Activated naive CD8-positive, alpha-beta T cell (primary cell): ENCODE data around the gene MACF1.
"Not testable (repeated sequence)": the region's sequence is repeated elsewhere in the genome, so short reads cannot be mapped to it uniquely, and the experiment has no call there.

Experiments used
- H3K27ac Mint-ChIP-seq: one replicate; pipeline ENCODE4 v1.8.0; 2021; ENCODE audit warnings: mixed read lengths
- H3K27me3 Mint-ChIP-seq: one replicate; pipeline ENCODE4 v1.8.0; 2021; ENCODE audit warnings: mixed read lengths
- H3K36me3 Mint-ChIP-seq: one replicate; pipeline ENCODE4 v1.8.0; 2021; ENCODE audit warnings: mixed read lengths
- H3K4me1 Mint-ChIP-seq: one replicate; pipeline ENCODE4 v1.8.0; 2021; ENCODE audit warnings: low read depth, mixed read lengths
- H3K4me3 Mint-ChIP-seq: one replicate; pipeline ENCODE4 v1.8.0; 2021; ENCODE audit warnings: mild to moderate bottlenecking, mixed read lengths
- H3K9me3 Mint-ChIP-seq: one replicate; pipeline ENCODE4 v1.8.0; 2021; ENCODE audit warnings: low read depth, mixed read lengths

The MACF1 gene

DNA sequence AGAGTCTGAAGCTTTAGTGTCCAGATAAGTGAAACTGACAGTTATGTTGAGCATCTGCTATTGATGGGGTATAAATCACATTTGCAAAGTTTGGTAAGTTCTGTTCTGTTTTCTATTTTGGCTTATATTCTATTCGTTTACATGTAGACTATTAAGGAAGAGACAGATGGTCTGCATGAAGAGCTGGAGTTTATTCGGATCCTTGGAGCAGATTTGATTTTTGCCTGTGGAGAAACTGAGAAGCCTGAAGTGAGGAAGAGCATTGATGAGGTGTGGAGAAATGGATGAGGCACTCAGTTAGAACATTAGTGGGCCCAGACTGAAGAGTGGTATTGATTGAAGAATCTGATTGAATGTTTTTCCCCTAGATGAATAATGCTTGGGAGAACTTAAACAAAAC is 236.4 kb downstream of the MACF1 start:
- H3K36me3 Mint-ChIP-seq = peaks cover 15% of the 10 kb centered on the region
- H3K27ac Mint-ChIP-seq = no peak overlapping the region
- no peaks in the 10 kb centered on the region for H3K27me3 Mint-ChIP-seq

DNA sequence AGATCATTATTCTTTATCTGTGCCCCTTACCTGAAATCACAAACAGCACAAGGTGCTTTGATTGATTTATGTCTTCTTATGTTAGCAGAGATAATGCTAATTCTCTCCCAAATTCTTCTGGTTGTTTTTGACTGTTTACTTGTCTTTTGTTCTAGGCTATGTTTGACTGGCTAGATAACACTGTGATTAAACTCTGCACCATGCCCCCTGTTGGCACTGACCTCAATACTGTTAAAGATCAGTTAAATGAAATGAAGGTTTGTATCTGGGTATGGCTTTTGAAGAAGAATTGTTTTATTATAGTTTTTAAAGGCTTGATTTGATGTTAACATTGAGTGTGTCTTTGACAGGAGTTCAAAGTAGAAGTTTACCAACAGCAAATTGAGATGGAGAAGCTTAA is 237.3 kb downstream of the MACF1 start:
- no peak overlapping the region for H3K4me3 Mint-ChIP-seq
- peak overlapping the region; percentile 37 for H3K27ac Mint-ChIP-seq
- H3K4me1 Mint-ChIP-seq = no peaks in the 10 kb centered on the region
- H3K27me3 Mint-ChIP-seq = no peaks in the 10 kb centered on the region
- H3K36me3 Mint-ChIP-seq = peaks cover 17% of the 10 kb centered on the region
- H3K9me3 Mint-ChIP-seq = no peaks in the 10 kb centered on the region

More for the DNA sequence above, 236.4 kb downstream of the MACF1 start:
- Mint-ChIP-seq H3K4me3 (no peak overlapping the region), H3K4me1 (no peaks in the 10 kb centered on the region), H3K9me3 (no peaks in the 10 kb centered on the region)

DNA sequence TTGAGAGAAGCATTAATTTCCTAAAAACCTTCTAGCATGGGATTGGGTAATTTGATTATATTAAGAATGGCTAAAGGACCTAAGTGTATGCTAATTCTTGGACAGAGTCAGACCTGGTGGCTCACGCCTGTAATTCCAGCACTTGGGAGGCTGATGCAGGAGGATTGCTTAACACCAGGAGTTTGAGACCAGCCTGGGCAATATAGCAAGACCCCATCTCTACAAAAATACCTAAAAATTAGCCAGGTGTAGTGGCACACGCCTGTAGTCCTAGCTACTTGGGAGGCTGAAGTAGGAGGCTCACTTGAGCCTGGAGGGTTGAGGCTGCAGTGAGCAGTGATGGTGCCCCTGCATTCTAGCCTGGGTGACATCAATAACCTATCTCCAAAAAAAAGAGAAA is 241.1 kb downstream of the MACF1 start:
- Mint-ChIP-seq H3K4me3 (no peak overlapping the region), H3K36me3 (peaks cover 19% of the 10 kb centered on the region), H3K4me1 (no peaks in the 10 kb centered on the region), H3K9me3 (no peaks in the 10 kb centered on the region), H3K27ac (no peak overlapping the region), H3K27me3 (no peaks in the 10 kb centered on the region)

DNA sequence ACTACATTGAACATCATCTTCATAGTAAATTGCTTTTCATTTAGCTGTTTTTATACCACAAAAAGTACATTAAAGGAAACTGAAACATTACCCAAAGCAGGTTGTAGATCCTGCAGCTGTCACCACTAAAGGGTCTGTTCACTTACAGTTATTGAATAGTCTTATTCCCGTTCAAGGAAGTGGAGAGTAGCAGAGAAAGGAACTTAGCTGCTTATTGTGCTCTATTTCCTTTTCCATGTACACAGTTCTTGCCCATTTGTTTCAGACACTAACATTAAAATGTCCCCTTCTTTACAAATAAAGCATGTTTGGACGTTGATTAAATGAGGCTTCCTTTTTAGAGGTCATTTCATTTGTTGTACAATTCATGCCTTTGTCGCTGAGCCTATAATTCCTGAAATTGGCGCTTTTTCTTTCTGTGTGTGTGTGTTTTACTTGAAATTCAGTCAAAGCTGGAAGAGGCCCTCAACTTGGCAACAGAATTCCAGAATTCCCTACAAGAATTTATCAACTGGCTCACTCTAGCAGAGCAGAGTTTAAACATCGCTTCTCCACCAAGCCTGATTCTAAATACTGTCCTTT is 242.6 kb downstream of the MACF1 start:
- Mint-ChIP-seq H3K27ac (peak overlapping the region; percentile 28), H3K36me3 (peaks cover 14% of the 10 kb centered on the region)

DNA sequence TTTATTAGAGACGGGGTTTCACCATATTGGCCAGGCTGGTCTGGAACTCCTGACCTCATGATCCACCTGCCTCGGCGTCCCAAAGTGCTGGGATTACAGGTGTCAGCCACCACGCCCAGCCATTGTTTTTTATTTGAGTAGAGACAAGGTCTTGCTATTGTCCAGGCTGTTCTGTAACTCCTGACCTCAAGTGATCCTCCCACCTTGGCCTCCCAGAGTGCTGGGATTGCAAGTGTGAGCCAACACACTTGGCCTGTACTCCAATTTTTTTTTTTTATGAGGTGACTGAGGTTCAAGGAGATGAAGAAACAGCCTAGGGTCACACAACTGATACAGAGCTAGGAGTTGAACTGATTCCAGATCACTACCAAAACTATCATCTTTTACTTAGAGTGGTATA is 245.5 kb downstream of the MACF1 start:
- H3K4me1 Mint-ChIP-seq, H3K27ac Mint-ChIP-seq, H3K4me3 Mint-ChIP-seq, H3K9me3 Mint-ChIP-seq, H3K27me3 Mint-ChIP-seq: not testable (repeated sequence)
- peaks cover 17% of the 10 kb centered on the region for H3K36me3 Mint-ChIP-seq

More for the DNA sequence above, 242.6 kb downstream of the MACF1 start:
- Mint-ChIP-seq H3K9me3 (no peaks in the 10 kb centered on the region), H3K4me1 (no peaks in the 10 kb centered on the region), H3K27me3 (no peaks in the 10 kb centered on the region), H3K4me3 (no peak overlapping the region)

DNA sequence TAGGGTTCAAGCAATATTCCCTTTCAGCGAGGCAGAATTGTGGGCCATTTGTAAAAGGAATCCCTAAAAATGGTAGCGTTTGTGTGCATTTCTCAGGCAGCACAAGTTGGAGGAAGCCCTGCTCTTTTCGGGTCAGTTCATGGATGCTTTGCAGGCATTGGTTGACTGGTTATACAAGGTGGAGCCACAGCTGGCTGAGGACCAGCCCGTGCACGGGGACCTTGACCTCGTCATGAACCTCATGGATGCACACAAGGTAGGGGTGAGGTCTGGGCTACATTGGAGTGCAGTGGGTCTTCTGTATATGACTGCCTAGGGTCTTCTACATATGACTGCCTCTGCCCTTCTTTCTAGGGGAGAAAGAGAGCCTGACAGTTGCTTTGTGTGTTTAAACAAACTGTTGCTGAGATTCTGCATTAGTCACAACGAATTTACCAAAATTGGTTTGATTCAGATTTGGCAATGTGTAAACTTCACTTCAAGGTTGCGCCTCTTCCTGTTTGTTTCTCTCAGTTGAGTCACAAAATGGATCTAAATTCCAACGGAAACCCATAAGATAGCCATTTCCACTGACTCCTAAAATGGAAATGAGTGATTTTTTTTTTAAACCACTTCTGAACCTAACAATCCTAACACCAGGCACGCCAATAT is 246.6 kb downstream of the MACF1 start:
- no peaks in the 10 kb centered on the region for H3K27me3 Mint-ChIP-seq
- H3K27ac Mint-ChIP-seq = no peak overlapping the region
- H3K9me3 Mint-ChIP-seq = no peaks in the 10 kb centered on the region
- peaks cover 21% of the 10 kb centered on the region for H3K36me3 Mint-ChIP-seq
- no peak overlapping the region for H3K4me3 Mint-ChIP-seq
- no peaks in the 10 kb centered on the region for H3K4me1 Mint-ChIP-seq

DNA sequence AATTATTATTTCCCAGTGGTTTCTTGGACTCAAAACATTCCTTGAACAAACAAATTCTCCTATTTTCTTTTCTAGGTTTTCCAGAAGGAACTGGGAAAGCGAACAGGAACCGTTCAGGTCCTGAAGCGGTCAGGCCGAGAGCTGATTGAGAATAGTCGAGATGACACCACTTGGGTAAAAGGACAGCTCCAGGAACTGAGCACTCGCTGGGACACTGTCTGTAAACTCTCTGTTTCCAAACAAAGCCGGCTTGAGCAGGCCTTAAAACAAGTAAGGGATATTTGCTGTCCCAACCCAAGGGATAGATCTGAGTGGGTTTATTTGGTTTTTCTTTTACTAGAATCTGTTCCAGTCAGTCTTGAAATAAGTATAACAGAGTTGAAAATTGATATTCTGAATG is 247.6 kb downstream of the MACF1 start:
- Mint-ChIP-seq H3K4me3 (no peak overlapping the region), H3K27ac (no peak overlapping the region), H3K9me3 (no peaks in the 10 kb centered on the region)

DNA sequence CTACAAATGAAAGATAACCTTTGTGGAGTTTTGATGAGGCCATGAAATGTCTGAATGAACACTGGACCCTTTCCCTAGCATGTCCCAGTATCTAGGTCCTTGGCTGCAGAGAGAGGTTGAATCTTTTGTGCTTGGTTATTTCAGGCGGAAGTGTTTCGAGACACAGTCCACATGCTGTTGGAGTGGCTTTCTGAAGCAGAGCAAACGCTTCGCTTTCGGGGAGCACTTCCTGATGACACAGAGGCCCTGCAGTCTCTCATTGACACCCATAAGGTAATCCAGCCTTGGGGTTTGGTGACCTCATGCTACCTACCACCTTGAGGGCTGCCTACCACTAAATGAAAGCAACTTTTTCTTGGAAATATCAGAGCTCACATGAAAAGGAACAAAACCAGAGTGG is 248.0 kb downstream of the MACF1 start:
- Mint-ChIP-seq H3K4me3 (no peak overlapping the region), H3K27ac (no peak overlapping the region), H3K27me3 (no peaks in the 10 kb centered on the region), H3K9me3 (no peaks in the 10 kb centered on the region), H3K36me3 (peaks cover 20% of the 10 kb centered on the region), H3K4me1 (no peaks in the 10 kb centered on the region)

More for the DNA sequence above, 247.6 kb downstream of the MACF1 start:
- peaks cover 23% of the 10 kb centered on the region for H3K36me3 Mint-ChIP-seq
- no peaks in the 10 kb centered on the region for H3K27me3 Mint-ChIP-seq
- H3K4me1 Mint-ChIP-seq = no peaks in the 10 kb centered on the region

DNA sequence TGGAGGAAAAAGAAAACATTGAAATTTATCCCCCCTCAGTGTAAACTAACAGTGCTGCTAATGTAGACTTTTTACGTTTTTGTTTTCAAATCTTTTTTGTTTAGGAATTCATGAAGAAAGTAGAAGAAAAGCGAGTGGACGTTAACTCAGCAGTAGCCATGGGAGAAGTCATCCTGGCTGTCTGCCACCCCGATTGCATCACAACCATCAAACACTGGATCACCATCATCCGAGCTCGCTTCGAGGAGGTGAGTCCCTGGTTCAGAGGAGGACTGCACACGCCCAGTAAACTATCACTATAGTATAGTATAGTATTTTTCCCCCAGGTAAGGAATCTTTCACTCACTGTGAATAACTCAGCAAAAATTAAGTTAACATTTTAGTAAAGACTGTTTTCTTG is 249.1 kb downstream of the MACF1 start:
- Mint-ChIP-seq H3K4me3 (no peak overlapping the region), H3K27me3 (no peaks in the 10 kb centered on the region), H3K9me3 (no peaks in the 10 kb centered on the region), H3K27ac (no peak overlapping the region), H3K36me3 (peaks cover 17% of the 10 kb centered on the region), H3K4me1 (no peaks in the 10 kb centered on the region)

DNA sequence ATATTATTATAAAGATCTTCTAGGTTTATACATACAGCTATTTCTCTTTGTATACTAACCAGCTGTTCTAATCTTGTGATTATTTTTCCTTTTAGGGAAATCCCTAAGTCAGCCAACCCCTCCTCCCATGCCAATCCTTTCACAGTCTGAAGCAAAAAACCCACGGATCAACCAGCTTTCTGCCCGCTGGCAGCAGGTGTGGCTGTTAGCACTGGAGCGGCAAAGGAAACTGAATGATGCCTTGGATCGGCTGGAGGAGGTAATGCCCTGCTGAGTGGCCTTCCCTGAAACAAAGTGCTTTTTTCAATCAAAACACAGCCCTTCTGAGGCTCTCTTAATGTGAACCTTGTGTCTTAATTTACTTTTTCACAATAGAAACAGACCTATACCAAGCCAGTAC is 254.5 kb downstream of the MACF1 start:
- Mint-ChIP-seq H3K27ac (no peak overlapping the region), H3K9me3 (no peaks in the 10 kb centered on the region), H3K4me3 (no peak overlapping the region), H3K4me1 (no peaks in the 10 kb centered on the region), H3K27me3 (no peaks in the 10 kb centered on the region), H3K36me3 (peaks cover 21% of the 10 kb centered on the region)

DNA sequence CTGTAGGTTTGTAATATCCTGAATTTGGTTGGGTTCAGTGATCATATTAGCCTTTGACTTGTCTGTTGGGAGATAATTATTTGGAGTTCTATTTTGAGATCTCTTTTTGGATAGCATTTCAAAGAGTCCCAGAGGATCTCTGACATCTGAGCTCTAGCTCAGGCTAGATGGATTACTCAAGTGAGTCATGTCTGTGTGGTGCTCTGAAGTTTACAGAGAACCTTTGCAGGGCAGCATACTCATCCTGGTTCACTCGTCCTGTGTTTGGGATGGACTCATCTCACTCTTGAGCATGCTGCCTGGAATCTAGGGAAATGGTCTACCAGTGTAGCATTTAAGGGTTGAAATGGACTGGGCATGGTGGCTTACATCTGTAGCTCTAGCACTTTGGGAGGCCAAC is 257.6 kb downstream of the MACF1 start:
- Mint-ChIP-seq H3K4me3 (no peak overlapping the region), H3K27ac (no peak overlapping the region), H3K9me3 (no peaks in the 10 kb centered on the region), H3K36me3 (peaks cover 13% of the 10 kb centered on the region), H3K4me1 (peaks cover 8% of the 10 kb centered on the region), H3K27me3 (no peaks in the 10 kb centered on the region)

DNA sequence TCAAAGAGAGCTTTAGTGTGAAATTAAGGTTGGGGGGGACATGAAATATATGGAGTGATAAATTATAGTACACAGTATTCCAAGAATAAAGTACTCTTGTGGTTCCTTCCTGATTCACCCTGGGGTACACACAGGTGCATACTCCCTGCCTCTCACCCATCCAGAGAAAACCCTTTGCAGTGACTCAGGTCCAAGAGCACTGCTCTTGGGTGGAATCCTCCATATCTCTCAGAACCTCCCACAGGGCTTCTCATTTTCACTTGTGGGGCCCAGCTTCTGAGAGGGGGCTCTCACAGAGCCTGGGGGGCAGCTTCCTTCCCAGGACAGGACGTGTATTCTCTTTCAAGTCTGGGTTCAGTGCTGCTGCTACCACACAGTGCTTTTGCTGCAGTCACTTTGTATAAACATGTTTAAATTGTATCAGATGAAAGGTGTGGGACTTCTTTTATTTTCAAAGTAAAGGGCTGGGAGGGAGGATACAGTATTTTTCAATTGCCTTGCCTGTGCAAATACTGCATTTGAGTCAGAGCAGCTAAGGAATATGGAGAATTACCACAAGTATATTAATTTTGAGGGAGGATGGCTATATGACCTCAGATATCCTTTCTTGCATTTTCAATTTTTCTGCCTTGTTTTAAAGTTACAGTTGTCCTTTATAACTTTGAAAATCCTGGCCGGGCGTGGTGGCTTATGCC is 262.1 kb downstream of the MACF1 start:
- H3K27ac Mint-ChIP-seq = no peak overlapping the region
- H3K4me3 Mint-ChIP-seq = no peak overlapping the region
- peaks cover 8% of the 10 kb centered on the region for H3K4me1 Mint-ChIP-seq
- no peaks in the 10 kb centered on the region for H3K27me3 Mint-ChIP-seq
- peaks cover 11% of the 10 kb centered on the region for H3K36me3 Mint-ChIP-seq
- H3K9me3 Mint-ChIP-seq = no peaks in the 10 kb centered on the region

DNA sequence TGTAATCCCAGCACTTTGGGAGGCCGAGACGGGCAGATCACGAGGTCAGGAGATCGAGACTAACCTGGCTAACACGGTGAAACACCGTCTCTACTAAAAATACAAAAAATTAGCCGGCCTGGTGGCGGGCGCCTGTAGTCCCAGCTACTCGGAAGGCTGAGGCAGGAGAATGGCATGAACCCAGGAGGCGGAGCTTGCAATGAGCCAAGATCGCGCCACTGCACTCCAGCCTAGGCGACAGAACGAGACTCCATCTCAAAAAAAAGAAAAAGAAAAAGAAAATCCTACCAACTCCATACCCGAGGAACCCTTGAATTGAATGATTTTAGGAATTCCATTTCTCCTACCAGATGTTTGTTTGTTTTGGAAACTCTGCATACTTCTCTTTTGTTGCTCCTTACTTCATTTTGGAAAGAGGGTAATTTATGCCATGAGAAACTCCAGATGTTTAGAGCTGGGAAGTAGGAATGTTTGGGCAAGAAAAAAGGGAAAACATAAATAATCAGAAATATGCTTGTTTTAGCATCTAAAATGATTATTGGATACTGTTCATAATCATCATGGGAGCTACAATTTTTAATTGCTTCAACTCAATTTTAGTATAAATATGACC is 262.7 kb downstream of the MACF1 start:
- H3K27me3 Mint-ChIP-seq, H3K4me3 Mint-ChIP-seq, H3K9me3 Mint-ChIP-seq, H3K27ac Mint-ChIP-seq, H3K4me1 Mint-ChIP-seq, H3K36me3 Mint-ChIP-seq: not testable (repeated sequence)

DNA sequence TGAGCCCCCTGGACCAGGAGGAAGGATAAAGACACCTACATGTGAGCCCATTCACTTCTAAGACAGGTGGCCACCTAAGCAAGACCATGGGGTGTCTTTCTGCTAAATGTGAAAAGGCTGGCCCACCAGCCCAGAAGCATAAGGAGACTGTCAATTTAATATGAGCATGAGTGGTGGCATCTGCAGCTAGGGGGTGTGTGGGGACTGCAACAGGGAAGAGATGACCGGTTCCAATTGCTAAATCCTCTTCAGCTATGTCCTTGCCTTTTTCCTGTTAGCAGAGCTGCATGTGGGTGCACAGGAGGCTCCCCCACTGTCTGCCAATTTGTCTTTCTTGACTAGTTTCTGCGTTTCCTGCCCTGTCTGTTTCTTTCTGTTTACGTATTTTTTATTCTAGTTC is 264.7 kb downstream of the MACF1 start:
- no peaks in the 10 kb centered on the region for H3K27me3 Mint-ChIP-seq
- H3K27ac Mint-ChIP-seq = no peak overlapping the region
- no peaks in the 10 kb centered on the region for H3K9me3 Mint-ChIP-seq
- H3K4me3 Mint-ChIP-seq = no peak overlapping the region
- peaks cover 7% of the 10 kb centered on the region for H3K36me3 Mint-ChIP-seq
- H3K4me1 Mint-ChIP-seq = peaks cover 8% of the 10 kb centered on the region

DNA sequence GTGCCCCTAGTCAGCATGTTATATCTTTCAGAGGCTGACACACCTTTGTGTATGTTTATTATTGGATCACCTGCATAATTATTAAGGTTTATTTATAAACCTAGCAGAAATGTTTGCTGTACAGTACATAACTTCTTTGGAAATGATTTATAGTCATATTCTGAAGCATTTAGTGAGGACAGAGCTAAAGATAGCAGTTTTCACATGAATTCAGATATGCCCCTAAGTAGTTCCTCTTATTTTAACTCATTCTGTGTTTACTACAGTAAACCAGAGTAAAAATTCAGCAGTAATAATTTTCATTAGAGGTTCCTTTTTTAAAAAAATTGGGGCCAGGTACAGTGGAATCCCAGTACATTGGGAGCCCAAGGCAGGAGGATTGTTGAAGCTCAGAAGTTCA is 265.5 kb downstream of the MACF1 start:
- H3K9me3 Mint-ChIP-seq = no peaks in the 10 kb centered on the region
- H3K36me3 Mint-ChIP-seq = peaks cover 5% of the 10 kb centered on the region
- H3K4me1 Mint-ChIP-seq = peaks cover 8% of the 10 kb centered on the region
- no peak overlapping the region for H3K4me3 Mint-ChIP-seq
- no peak overlapping the region for H3K27ac Mint-ChIP-seq
- no peaks in the 10 kb centered on the region for H3K27me3 Mint-ChIP-seq
